KOPT-K1 (cell line): ENCODE measurements around the gene ABCC3.
A peak's percentile ranks its signal among the peaks of the same experiment; 100 is the strongest.

ENCODE experiments used
- H3K27ac ChIP-seq: fragments of 200-600 bp; sonication (generic); 2 replicates; pipeline ENCODE4 v1.5.1; 2016; ENCODE audit warnings: antibody characterized with exemption, mild to moderate bottlenecking, low read depth, low read length; ENCODE audit not compliant: poor library complexity, severe bottlenecking
- H3K36me3 ChIP-seq: fragments of 200-600 bp; sonication (generic); 2 replicates; pipeline ENCODE4 v1.5.1; 2017; ENCODE audit warnings: antibody characterized with exemption, mild to moderate bottlenecking, low read length, moderate library complexity; ENCODE audit not compliant: insufficient read depth
- H3K9me3 ChIP-seq: fragments of 200-600 bp; sonication (generic); 2 replicates; pipeline ENCODE4 v1.5.1; 2017; ENCODE audit warnings: antibody characterized with exemption, low read length, mild to moderate bottlenecking; ENCODE audit not compliant: insufficient read depth, poor library complexity, severe bottlenecking

The ABCC3 gene

DNA sequence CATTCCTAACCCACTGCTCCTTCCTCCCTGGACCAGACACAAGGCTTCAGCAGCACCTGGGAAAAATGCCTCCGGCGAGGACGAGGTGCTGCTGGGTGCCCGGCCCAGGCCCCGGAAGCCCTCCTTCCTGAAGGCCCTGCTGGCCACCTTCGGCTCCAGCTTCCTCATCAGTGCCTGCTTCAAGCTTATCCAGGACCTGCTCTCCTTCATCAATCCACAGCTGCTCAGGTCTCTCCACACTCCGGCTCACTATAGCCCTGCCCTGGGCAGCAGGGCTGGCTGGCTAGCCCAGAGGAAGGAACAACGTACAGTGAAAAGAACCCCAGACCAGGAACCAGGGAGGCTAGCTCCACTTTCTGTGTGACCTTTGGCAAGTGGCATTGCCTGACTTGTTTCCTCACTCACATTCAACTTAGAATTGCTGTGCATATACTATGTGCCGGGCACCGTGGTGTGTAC is 26.2 kb downstream of the ABCC3 start:
- Histone ChIP-seq H3K9me3 (no peaks in the 10 kb centered on the region), H3K36me3 (no peaks in the 10 kb centered on the region), H3K27ac (no peak overlapping the region)

- Histone ChIP-seq H3K36me3 (no peaks in the 10 kb centered on the region), H3K9me3 (no peaks in the 10 kb centered on the region), H3K27ac (peak overlapping the region; percentile 6)
Observed at GRCh38 chr17:50661348-50661747, 26.7 kb downstream of the ABCC3 start.

DNA sequence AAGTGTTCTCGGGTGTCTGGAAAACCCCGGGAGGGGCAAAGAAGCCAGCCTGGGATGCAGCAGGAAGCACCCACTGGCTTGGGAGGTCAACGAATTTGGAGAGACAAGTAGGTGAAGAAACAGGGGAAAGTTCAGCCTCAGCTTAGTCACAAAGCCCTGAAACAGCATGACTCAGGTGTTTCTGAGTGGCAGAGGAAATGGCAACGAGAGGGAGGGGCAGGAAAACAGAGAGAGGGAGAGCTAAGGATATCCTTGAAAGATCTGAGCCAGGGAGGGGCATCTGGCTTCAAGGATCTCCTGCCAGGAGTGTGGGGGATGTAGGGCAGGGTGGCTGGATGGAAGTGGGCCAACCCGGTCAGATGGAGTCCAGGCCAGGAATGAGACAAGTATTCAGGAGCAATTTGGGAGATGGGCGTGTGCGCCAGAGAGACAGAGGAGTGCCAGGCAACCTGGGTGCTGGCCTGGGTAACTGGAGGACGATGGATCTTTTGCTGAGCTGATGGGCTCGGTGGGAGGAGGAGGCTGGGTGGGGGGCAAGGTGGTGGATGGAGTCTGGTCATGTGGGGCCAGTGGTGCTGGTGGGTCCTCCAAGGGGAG is 27.2 kb downstream of the ABCC3 start:
- Histone ChIP-seq H3K27ac (peak overlapping the region; percentile 6), H3K36me3 (no peaks in the 10 kb centered on the region), H3K9me3 (no peaks in the 10 kb centered on the region)

GRCh38 chr17:50662632-50663225 is 28.0 kb downstream of the ABCC3 start:
- no peaks in the 10 kb centered on the region for H3K36me3 ChIP-seq
- H3K27ac ChIP-seq = no peak overlapping the region
- no peaks in the 10 kb centered on the region for H3K9me3 ChIP-seq

DNA sequence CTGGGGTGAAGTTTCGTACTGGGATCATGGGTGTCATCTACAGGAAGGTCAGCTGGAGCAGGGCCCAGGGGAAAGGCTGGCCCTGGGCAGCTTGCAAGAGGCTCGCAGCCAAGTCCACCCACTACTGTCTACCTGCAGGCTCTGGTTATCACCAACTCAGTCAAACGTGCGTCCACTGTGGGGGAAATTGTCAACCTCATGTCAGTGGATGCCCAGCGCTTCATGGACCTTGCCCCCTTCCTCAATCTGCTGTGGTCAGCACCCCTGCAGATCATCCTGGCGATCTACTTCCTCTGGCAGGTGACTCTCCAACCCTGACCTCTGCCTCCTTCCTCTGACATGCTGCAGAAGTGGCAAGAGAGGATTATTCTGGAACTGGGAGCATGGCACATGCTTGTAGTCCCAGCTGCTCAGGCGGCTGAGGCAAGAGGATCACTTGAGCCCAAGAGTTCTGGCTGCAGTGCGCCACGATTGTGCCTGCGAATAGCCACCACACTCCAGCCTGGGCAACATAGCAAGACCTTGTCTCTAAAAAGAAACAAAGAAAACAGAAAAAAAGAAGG is 29.2 kb downstream of the ABCC3 start:
- Histone ChIP-seq H3K36me3 (no peaks in the 10 kb centered on the region), H3K27ac (no peak overlapping the region), H3K9me3 (no peaks in the 10 kb centered on the region)

DNA sequence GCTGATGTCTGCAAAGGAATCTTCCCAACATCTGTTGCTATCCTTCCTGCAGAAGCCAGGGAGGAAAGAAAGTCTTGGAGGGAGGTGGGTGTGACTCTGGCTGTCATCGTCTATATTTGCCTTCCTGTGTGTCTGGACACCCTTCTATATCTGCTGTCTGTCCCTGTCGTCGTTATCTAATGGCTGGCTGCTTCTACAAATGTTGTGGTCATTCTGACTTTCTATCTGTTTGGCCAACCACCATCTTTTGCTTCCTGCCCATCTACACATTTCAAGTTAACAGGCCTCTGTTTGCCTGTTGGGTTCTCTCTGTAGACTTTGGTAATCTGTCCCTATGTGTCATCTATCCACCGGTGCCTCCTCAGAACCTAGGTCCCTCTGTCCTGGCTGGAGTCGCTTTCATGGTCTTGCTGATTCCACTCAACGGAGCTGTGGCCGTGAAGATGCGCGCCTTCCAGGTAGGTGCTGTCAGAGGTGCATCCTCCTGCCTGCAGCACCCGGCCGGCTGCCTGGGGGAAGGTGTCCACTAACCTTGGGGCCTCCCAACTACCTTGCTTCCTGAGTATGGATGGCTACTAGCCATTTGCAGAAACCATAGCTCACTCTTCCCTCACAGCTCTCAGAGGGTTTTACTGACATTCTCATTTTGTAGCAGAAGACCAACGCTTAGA is 30.2 kb downstream of the ABCC3 start:
- Histone ChIP-seq H3K36me3 (no peaks in the 10 kb centered on the region), H3K9me3 (no peaks in the 10 kb centered on the region), H3K27ac (no peak overlapping the region)

DNA sequence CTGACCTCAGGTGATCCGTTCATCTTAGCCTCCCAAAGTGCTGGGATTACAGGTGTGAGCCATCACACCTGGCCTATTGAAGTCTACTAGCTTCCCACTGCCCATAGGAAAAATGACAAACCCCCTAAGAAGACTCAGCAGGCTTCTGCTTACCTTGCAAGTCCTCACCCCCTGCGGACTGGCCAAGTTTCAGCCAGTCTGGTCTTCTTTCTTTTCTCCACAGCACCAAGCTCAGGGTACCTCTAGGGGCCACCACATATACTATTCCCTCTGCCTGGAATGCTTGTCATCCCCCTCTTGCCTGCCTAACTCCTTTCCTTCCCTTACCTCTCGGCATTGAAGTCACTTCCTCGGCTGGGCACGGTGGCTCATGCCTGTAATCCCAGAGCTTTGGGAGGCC is 31.2 kb downstream of the ABCC3 start:
- Histone ChIP-seq H3K9me3 (no peaks in the 10 kb centered on the region), H3K27ac (no peak overlapping the region), H3K36me3 (no peaks in the 10 kb centered on the region)

DNA sequence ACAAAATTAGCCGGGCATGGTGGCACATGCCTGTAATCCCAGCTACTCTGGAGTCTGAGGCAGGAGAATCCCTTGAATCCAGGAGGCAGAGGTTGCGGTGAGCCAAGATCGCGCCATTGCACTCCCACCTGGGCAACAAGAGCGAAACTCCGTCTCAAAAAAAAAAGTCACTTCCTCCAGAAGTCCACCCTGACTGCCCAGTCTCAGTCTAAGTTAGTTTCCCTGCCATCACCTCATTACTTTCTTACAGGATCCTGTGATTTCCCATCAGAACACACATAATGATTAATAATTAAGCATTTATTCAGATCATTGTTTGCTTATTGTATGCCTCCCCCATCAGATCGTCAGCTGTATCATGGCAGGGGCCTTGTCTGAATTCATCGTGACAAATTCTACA is 31.6 kb downstream of the ABCC3 start:
- Histone ChIP-seq H3K27ac (no peak overlapping the region), H3K36me3 (no peaks in the 10 kb centered on the region), H3K9me3 (no peaks in the 10 kb centered on the region)

GRCh38 chr17:50667259-50668024 is 32.8 kb downstream of the ABCC3 start:
- Histone ChIP-seq H3K27ac (no peak overlapping the region), H3K36me3 (no peaks in the 10 kb centered on the region), H3K9me3 (no peaks in the 10 kb centered on the region)

GRCh38 chr17:50668025-50668837 is 33.5 kb downstream of the ABCC3 start:
- Histone ChIP-seq H3K9me3 (no peaks in the 10 kb centered on the region), H3K27ac (no peak overlapping the region), H3K36me3 (no peaks in the 10 kb centered on the region)

- Histone ChIP-seq H3K9me3 (no peaks in the 10 kb centered on the region), H3K27ac (no peak overlapping the region), H3K36me3 (no peaks in the 10 kb centered on the region)
Observed at GRCh38 chr17:50668838-50669581, 34.3 kb downstream of the ABCC3 start.

- no peak overlapping the region for H3K27ac ChIP-seq
- no peaks in the 10 kb centered on the region for H3K9me3 ChIP-seq
- no peaks in the 10 kb centered on the region for H3K36me3 ChIP-seq
Observed at GRCh38 chr17:50672071-50672470, 37.4 kb downstream of the ABCC3 start.

- Histone ChIP-seq H3K9me3 (no peaks in the 10 kb centered on the region), H3K36me3 (no peaks in the 10 kb centered on the region), H3K27ac (no peak overlapping the region)
Observed at GRCh38 chr17:50672831-50673551, 38.3 kb downstream of the ABCC3 start.
